ENCODE data around the gene SLC66A2.

Gene SLC66A2

GRCh38 chr18:79937103-79937860, 14.2 kb downstream of the SLC66A2 start:
- no peak for DNase-seq (ENCODE audit: low read depth)

GRCh38 chr18:79936641-79937040, 14.8 kb downstream of the SLC66A2 start:
- no peak for DNase-seq (ENCODE audit: low read depth)

DNA sequence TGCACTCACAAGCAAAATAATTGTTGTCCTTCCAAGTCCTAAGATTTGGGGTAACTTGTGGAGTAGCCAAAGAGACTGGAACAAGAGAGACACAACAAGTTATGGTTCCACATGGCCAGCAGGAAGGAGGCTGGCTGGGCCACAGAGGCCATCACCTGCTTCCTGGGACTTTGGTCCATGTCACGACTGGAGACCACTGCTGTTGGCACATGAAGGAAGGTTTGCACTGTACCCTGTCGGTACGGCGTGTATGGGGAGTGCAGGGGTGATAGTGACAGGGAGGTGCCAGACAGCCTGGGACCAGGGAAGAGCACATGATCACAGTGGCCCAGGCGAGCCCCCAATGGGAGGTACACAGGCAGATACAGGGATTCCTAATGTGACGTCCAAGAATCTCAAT, 15.5 kb downstream of the SLC66A2 start:
- no peak for DNase-seq (ENCODE audit: low read depth)

DNA sequence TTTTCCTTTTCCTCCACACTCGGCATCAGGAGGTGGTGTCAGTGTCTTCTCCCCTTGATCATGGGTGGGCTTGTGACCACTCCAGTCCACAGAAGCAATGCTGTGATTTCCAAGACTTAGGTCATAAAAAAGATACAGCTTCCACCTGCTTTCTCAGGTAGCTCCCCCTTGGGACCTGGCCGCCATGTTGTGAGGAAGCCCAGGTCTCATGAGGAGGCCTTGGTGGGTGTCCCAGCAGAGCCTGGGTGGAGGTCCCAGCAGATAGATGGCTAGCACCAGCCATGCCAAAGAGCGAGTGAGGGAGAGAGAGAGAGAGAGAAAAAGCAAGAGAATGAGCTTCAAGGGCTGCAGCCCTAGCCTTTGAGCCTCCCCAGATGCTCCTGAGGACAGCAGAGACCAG, 16.0 kb downstream of the SLC66A2 start:
- no peak for DNase-seq (ENCODE audit: low read depth)

DNA sequence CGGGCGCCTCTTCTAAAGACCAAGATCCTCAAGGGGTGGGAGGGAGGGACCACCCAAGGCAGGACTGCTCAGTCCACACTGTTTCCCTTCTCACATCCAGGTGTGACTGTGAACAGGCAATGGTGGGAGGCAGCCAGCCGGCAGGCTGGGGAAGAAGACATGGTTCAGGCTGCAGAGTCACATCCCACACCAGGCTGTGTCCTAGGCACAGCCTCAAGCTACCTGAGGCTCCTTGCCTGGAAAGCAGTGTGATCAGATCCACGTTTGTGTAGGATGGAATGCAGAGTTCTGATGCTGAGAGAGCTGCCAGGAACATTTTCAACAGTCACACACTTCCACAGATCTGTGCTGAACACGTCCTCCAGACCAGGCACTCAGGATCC, 16.4 kb downstream of the SLC66A2 start:
- no peak for DNase-seq (ENCODE audit: low read depth)

GRCh38 chr18:79934311-79935097, 16.9 kb downstream of the SLC66A2 start:
- no peak for DNase-seq (ENCODE audit: low read depth)

DNA sequence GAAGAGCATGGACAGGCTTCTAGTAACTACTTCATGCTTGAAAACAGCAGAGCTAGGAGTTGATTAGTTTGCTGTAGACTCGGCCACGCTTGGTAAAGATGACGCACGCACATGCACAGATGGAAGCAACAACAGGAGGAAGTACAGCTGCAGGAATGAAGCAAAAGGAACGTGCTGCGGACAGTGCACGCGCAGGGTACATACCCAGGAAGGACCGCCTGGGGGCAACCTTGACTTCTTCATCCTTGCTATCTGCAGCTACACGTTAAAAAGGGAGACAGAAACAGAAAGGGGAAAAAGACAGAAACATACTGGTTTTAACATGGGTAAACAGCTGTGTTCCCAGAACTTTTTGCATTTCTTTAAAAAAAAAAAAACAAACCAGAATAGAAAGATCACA, 17.7 kb downstream of the SLC66A2 start:
- peak; percentile 51 for DNase-seq (ENCODE audit: low read depth)

- DNase-seq (ENCODE audit: low read depth), result no peak
Measured at GRCh38 chr18:79932907-79933306, 18.5 kb downstream of the SLC66A2 start.

DNA sequence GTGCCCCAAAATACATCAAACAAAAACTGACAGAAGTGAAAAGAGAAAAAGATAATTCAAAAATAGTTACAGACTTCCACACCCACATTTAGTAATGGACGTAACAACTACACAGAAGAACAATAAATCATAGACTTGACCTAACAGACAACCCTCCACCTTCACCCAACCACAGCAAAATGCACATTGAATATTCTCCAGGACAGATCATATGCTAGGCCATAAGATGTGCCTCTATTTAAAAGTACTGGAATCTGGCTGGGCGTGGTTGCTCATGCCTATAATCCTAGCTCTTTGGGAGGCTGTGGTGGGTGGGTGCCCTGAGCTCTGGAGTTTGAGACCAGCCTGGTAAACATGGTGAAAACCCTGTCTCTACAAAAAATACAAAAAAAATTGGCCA, 20.0 kb downstream of the SLC66A2 start:
- DNase-seq (ENCODE audit: low read depth), result no peak

GRCh38 chr18:79930020-79930642, 21.3 kb downstream of the SLC66A2 start:
- DNase-seq (ENCODE audit: low read depth), result no peak

DNA sequence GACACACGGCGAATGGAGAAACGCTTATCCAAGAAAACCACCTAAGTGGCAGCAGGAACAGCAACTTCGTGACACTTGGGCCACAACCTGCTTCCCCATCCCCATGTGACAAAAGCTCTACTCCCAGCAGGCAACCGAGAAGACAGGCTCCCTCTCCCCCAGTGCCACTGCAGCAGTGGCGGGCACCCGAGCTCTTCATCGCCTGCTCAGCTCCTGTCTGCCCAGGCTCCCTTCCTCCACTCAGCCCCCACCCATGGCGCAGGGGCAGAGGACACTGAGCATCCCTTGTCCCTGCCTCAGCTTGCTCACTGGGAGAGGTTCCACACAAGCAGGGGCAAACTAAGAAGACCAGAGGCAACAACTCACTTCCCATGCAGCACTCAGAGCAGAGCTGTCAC, 22.9 kb downstream of the SLC66A2 start:
- DNase-seq (ENCODE audit: low read depth), result no peak

- DNase-seq (ENCODE audit: low read depth), result no peak
Measured at GRCh38 chr18:79927607-79928562, 23.6 kb downstream of the SLC66A2 start.

- DNase-seq (ENCODE audit: low read depth), result no peak
Measured at GRCh38 chr18:79926715-79927606, 24.5 kb downstream of the SLC66A2 start.

GRCh38 chr18:79926306-79926705, 25.1 kb downstream of the SLC66A2 start:
- no peak for DNase-seq (ENCODE audit: low read depth)

DNA sequence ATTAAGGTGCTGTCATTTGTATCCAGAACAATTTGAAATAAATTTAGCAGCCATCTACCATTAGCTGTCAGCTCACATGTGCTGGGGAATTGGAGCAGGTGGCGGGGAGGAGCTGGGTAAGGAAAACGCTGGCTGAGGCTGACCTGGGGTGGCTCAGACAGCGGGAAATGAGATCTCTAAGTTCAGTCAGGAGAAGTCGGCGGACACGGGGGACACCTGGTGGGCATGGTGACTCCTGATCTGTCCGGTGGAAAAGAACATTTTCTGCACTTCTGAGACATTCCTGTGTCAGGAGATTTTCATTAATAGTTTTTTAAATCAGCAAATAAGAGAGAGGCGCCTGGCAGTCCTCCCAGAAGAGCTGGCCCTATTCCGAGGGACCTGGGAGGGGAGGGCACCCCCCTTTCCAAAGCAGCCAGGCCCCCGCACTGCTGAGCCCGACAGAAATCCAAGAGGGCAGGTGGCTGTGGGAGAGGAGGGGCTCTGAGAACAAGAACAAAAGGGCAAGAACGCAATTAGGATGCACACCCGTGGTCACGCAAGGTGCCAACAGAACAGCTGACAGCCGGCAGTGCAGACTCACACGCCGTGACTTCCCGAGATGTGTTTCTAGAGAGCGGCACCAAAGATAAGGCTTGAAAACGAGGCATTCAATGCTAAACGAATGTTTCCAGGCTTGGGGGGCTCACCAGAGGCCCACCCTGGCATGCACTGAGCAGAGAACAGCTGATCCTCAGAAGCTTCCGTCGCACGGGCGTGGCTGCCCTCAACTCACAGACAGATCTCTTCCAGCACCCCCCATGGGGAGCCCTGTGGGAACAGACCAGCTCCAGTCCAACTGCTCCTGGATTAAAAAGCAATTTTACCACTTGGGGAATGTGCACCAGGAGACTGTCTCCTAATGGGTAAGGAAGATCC, 26.4 kb downstream of the SLC66A2 start:
- DNase-seq (ENCODE audit: low read depth), result no peak

DNA sequence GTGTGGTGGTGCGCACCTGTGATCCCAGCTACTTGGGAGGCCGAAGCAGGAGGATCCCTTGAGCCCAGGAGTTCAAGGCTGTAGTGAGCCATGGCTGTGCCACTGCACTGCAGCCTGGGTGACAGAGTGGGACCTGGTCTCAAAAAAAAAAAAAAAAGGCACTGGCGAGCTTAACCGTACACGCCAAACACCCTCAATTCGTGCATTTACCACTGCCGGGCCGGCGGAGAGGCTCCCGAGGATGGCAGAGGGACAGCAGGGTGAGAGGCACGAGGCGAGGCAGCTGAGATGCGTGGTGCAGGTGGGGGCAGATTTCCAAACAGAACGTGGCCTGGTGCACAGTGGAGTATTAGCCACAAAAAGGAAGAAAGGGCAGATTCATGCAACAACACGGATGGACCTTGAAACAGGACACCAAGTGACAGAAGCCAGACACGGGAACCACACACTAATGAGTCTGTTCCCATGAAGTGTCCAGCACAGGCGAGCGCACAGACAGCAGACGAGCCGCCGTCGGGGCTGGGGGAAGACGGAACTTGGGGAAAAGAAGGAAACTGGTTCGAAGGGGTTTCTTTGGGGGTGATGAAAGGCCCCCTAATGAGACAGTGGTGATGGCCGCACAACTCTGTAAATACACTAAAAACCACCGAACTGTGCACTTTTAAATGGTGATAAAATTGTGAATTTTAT, 27.4 kb downstream of the SLC66A2 start:
- no peak for DNase-seq (ENCODE audit: low read depth)

- no peak for DNase-seq (ENCODE audit: low read depth)
Measured at GRCh38 chr18:79922971-79923411, 28.5 kb downstream of the SLC66A2 start.

DNA sequence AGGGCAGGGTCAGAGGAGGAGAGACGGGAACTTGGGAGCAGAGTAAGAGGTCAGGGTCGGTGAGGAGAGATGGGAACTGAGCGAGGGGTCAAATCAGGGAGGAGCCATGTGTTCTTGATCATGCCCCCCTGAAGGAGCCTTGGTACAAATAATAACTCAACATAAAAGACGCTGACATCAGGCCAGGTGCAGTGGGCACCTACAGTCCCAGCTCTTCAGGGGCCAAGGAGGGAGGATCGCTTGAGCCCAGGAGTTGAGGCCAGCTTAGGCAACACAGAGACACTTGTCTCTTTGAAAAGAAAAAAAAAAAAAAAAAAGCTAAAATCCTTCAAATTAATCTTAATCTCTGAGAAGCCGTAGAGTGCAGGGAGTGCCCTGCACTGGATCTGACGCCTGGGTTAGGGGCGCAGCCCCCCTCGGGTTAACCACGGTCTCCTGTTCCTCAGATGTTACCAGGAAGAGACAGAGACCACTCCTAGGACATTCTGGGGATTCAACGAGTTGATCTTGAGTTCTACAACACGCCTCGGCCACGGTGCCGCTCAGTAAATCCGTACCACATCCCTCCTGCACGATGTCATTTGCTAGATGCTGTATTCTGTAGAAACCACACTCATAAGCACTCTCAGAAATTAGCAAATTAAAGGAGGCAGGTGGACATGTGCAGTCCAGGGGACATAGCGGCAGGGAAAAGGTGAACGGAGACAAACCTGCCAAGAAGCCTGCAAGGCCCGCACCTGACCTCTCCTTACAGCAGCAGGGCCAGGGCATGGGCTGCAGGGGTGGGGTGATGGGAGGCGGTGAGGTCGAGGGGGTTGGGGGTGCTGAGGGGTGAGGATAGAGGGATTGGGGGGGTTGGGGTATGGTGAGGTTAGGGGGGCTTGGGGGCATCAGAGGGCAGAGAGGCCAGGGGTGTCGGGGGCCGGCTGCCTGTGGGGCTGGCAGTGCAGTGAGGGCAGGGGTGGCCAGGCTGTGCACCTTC, 29.2 kb downstream of the SLC66A2 start:
- DNase-seq (ENCODE audit: low read depth), result no peak
